HTR-8/SVneo (cell line): Measurements from ENCODE around the gene HOXA11.

ENCODE experiments used
- DNase-seq: peaks from one replicate; pipeline ENCODE4 v3.0.0; 2011; ENCODE audit warnings: low spot score, mixed read lengths; ENCODE audit not compliant: insufficient read length
- FAIRE-seq: peaks from 2 replicates; lab custom pipeline; 2011; peaks lifted over from hg19 to GRCh38; lab: Jason Lieb, UNC

Gene HOXA11

GRCh38 chr7:27140126-27140857, 44.7 kb downstream of the HOXA11 start:
- FAIRE-seq: no peak
- no peak for DNase-seq

DNA sequence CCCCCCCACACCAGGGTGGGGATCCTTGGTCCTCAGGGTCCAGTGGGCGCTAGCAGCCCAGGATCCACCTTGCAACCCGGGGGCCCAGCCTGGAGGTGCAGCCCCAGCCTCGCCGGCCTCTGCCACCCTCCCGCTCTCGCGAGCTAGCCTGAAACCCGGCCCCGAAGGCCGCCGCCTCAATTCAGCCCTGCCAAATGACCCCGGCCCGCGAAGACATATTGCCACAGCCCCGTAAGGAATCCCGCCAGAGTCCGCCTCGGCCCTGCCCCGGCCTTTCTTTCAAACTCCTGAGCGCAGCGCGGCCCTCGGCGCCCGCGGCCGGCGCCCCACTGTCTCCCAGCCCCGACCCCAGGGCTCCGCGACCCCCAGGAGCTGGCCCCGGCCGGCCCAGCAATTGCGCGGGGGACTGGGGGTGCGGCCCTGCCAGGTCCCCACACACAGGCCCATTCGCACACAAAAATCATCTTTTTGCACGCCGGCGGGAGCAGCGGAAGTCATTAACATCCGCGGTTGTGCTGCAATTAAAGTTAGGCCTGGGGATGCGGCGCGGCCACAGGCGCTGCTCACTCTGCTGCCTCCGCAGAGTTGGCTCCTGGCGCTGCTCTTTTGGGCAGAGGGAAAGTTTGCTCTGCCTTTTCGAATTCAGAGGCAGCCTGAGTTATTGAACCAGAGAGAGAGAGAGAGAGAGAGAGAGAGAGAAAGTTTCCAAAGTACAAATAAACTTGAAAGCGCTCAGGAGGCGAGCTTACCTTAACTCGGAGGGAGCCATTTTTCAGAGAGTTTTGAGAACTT, 45.5 kb downstream of the HOXA11 start:
- FAIRE-seq (no peak), DNase-seq (no peak)

DNA sequence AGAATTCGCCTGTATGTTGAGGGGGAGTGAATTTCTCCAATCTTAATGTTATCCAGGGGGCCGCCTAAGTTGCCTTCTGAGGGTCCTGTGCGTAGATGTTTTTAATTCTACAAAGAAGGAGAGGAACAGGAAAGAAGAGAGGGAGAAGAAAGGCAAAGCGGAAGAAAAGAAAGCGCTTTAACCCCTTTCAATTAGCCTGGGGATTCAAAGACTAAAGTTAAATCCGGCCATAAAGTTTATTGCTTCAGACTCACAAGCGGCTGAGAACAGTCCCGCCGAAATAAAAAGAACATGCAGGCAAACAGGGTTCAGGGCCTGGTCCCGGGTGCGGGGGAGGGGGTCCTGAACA, 46.1 kb downstream of the HOXA11 start:
- FAIRE-seq (no peak), DNase-seq (no peak)

GRCh38 chr7:27138472-27138871, 46.6 kb downstream of the HOXA11 start:
- FAIRE-seq: no peak
- DNase-seq: no peak

DNA sequence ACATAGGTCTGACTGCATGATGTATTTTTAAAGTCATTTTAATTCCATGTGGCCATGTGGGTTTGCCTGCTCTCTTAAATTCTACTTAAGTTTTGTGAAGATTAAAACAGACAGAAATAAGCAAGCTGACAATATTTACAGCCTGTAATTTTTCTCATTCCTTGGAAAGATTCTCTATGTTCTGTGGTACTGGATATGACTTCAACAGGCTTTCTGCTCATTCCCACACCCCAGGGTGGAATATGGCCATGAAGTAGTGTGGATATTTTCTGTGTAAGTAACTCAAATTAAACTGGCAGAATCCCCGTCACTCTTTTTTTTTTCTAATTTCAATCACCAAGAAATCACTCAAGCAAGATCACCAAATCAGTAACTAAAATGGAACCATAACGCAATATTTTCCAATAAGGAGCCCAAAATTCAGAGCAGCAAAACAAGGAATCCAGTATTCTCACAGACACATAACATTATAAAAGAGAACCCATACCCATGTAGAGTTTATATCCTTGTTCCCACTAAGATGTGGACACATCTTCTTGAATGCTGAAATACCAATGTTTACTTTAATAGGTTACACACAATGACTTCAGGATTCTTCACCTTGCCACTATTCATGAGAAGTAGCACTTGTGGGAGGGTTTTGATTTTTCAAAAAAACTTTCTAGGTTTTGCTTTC, 47.3 kb downstream of the HOXA11 start:
- no peak for FAIRE-seq
- DNase-seq: no peak

DNA sequence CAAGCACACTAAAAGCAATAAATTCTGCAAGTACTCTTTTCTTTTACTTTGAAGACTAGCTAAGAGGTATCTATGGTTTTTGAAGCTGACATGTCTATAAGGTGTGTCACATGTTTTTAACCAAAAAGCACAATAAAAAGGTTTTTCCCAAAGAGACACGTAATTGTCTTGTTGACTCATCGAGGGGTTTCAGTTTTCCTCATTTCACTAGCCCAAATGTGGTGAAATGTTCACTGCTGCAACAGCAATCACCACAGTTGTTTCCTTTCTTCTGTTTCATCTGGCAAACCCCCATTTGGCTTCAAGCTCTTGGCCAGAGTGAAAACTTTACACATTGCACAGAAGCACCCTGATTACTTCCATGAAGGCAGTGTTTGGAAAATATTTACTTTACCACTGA, 50.6 kb downstream of the HOXA11 start:
- FAIRE-seq (no peak), DNase-seq (no peak)

DNA sequence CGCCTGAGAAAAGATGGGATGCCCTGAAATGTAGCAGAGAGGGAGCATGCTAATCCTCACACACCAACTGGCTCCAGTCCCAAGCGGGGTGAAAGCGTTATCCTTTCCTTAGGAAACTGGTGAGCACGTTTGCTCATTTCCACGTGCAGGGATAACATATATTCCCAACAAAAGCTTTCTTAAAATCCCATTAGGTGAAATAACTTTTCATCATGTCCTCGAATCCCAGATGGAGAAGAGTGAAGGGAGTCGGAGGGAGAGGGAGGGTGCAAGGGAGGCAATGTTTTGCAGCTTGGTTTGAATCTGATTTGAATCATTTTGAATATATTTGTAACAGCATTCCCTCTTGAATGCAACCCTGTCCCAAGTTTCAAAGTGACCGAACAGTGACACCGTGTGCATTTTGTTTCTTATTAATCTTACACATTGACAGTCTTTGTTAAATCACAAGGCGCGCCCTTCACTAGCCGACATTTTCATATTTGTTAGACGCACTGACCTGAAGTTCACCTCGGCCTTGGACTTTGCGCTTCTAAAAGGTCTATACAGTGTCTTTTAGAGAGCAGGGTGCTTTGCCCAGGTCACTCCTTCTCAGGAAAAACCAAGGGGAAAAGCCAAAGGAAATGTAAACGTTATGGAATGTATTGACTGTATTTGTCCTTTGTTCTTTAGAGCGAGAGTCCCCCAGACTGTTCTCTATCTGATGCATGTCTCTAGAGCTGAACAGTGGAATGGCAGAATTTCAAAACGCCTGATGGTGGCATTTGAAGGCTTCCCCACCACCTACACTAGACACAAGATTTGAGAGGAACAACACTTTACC, 51.4 kb downstream of the HOXA11 start:
- DNase-seq: no peak
- FAIRE-seq: no peak

- DNase-seq: no peak
- FAIRE-seq: no peak
These were observed 52.1 kb downstream of the HOXA11 start for GRCh38 chr7:27132978-27133377.

- DNase-seq (no peak), FAIRE-seq (no peak)
These were observed 52.8 kb downstream of the HOXA11 start for GRCh38 chr7:27132214-27132613.

- no peak for DNase-seq
- FAIRE-seq: no peak
These were observed 53.6 kb downstream of the HOXA11 start for GRCh38 chr7:27131390-27131819.
